Tibial nerve (tissue), 4 donors: ENCODE results near the gene AQP12B. TPM values are rescaled to one million over a fixed set of nuclear protein-coding genes. Genes with fewer than 3 reads are reported as not detected.

ENCODE experiments used
- DNase-seq, 2 donors: peaks; one replicate each; pipeline ENCODE4 v3.0.0-alpha.2; 2019; ENCODE audit warnings: low spot score in 2 of 2
- H3K27ac ChIP-seq, 4 donors: fragments of 200-600 bp; sonication (generic) in 3 of 4; one replicate each; pipeline ENCODE4 v1.5.1; 2017 to 2019; ENCODE audit warnings: mild to moderate bottlenecking in 1 of 4
- H3K27me3 ChIP-seq, 2 donors: fragments of 200-600 bp; sonication (generic) in 1 of 2; one replicate each; pipeline versions ENCODE4 v1.5.1 to v1.6.0; 2017 to 2019
- H3K36me3 ChIP-seq, 3 donors: fragments of 200-600 bp; sonication (generic); one replicate each; pipeline ENCODE4 v1.5.1; 2018 to 2019
- H3K4me1 ChIP-seq, 4 donors: fragments of 200-600 bp; sonication (generic) in 3 of 4; one replicate each; pipeline ENCODE4 v1.5.1; 2017 to 2019
- H3K4me3 ChIP-seq, 4 donors: fragments of 200-600 bp; sonication (generic) in 3 of 4; one replicate each; pipeline ENCODE4 v1.5.1; 2017 to 2019; ENCODE audit warnings: mild to moderate bottlenecking in 1 of 4, moderate library complexity in 1 of 4
- H3K9me3 ChIP-seq, 4 donors: fragments of 200-600 bp; sonication (generic) in 3 of 4; one replicate each; pipeline ENCODE4 v1.5.1; 2017 to 2019
- EP300 ChIP-seq, 2 donors: sonication (generic); formaldehyde crosslinking; IDR thresholded peaks; one replicate each; pipeline ENCODE4 v1.6.1; 2017; ENCODE audit warnings: antibody characterized with exemption in 2 of 2, mild to moderate bottlenecking in 1 of 2
- POLR2A ChIP-seq, 2 donors: fragments of 450-650 bp; IDR thresholded peaks; one replicate each; pipeline ENCODE4 v1.6.1; 2017; ENCODE audit warnings: antibody characterized with exemption in 2 of 2, mild to moderate bottlenecking in 2 of 2, moderate library complexity in 2 of 2
- WGBS, 2 donors: methylation state at CpG; one replicate each; pipeline ENCODE4 v1.1.5; 2018; 5-methylcytosine and 5-hydroxymethylcytosine counted together
- total RNA-seq, 4 donors: library from RNA; depleted of rRNA; stranded (reverse); fragments of >200 nt; gene quantifications; one replicate each; pipeline ENCODE4 v1.1.0, GENCODE V29; 2016
- TF ChIP-seq, protein P1 (sequence below), 5 experiments: fragments of 200-600 bp in 3 of 5; fragments of 450-650 bp in 2 of 5; sonication (generic) in 3 of 5; IDR thresholded peaks; one replicate each; pipeline ENCODE4 v1.5.1; 2016 to 2019; ENCODE audit warnings: antibody characterized with exemption in 5 of 5, mild to moderate bottlenecking in 3 of 5, moderate library complexity in 2 of 5

Gene AQP12B
- total RNA-seq, 4 donors from 2014 or later = 0.22 TPM; not detected in 3

- WGBS, 2 donors = 69 to 78% methylated on average over 21 to 23 of the region's 26 CpGs
- no peak overlapping the region for H3K27ac ChIP-seq
- no peaks in the 10 kb centered on the region for H3K4me1 ChIP-seq
- TF ChIP-seq POLR2A (IDR thresholded peaks at IDR 0.05) (no peak), EP300 (IDR thresholded peaks at IDR 0.05) (no peak)
- TF ChIP-seq, protein P1, sequence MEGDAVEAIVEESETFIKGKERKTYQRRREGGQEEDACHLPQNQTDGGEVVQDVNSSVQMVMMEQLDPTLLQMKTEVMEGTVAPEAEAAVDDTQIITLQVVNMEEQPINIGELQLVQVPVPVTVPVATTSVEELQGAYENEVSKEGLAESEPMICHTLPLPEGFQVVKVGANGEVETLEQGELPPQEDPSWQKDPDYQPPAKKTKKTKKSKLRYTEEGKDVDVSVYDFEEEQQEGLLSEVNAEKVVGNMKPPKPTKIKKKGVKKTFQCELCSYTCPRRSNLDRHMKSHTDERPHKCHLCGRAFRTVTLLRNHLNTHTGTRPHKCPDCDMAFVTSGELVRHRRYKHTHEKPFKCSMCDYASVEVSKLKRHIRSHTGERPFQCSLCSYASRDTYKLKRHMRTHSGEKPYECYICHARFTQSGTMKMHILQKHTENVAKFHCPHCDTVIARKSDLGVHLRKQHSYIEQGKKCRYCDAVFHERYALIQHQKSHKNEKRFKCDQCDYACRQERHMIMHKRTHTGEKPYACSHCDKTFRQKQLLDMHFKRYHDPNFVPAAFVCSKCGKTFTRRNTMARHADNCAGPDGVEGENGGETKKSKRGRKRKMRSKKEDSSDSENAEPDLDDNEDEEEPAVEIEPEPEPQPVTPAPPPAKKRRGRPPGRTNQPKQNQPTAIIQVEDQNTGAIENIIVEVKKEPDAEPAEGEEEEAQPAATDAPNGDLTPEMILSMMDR (IDR thresholded peaks at IDR 0.05) = no peak
- peaks cover 0 to 9% of the 10 kb centered on the region in 2 donors for H3K27me3 ChIP-seq
- DNase-seq = no peak
- H3K36me3 ChIP-seq = peaks cover 0 to 19% (median 0%) of the 10 kb centered on the region in 3 donors
- no peaks in the 10 kb centered on the region for H3K9me3 ChIP-seq
- H3K4me3 ChIP-seq = no peak overlapping the region
Observed at GRCh38 chr2:240713928-240714746, 31.5 kb upstream of the AQP12B start.

GRCh38 chr2:240713071-240713927 lies 30.6 kb upstream of the AQP12B start:
- no peaks in the 10 kb centered on the region for H3K9me3 ChIP-seq
- peaks cover 0 to 12% of the 10 kb centered on the region in 2 donors for H3K27me3 ChIP-seq
- H3K4me3 ChIP-seq = no peak overlapping the region
- no peaks in the 10 kb centered on the region for H3K4me1 ChIP-seq
- peaks cover 0 to 12% (median 0%) of the 10 kb centered on the region in 3 donors for H3K36me3 ChIP-seq
- no peak for DNase-seq
- TF ChIP-seq, protein P1 (IDR thresholded peaks at IDR 0.05) = no peak
- no peak for TF ChIP-seq EP300 (IDR thresholded peaks at IDR 0.05)
- no peak for TF ChIP-seq POLR2A (IDR thresholded peaks at IDR 0.05)
- WGBS, 2 donors = 84 to 85% methylated on average over 25 of the region's 25 CpGs
- no peak overlapping the region for H3K27ac ChIP-seq

DNA sequence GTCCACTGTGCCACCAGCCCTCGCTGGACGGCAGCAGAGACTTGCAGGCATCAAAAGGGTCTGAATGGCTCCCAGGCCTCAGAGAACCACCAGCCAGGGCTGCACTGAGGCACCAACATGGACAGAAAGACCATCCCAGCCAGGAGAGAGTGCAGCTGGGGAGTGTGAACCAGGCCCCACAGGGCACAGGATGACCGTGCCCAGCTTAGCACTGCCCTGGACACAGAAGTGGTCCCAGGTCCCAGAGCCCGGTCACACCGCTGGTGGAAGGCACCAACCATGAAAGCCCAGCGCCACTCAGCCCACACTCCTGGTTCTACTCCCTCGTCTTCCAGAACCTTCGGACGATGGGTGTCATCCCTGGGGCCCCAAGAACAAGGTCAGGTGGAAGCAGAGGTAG lies 29.4 kb upstream of the AQP12B start:
- TF ChIP-seq POLR2A (IDR thresholded peaks at IDR 0.05) = no peak
- TF ChIP-seq, protein P1 (IDR thresholded peaks at IDR 0.05) = no peak
- TF ChIP-seq EP300 (IDR thresholded peaks at IDR 0.05) = no peak
- H3K36me3 ChIP-seq = peaks cover 0 to under 1% (median 0%) of the 10 kb centered on the region in 3 donors
- H3K27ac ChIP-seq = no peak overlapping the region
- no peak for DNase-seq
- peaks cover 0 to 23% of the 10 kb centered on the region in 2 donors for H3K27me3 ChIP-seq
- no peaks in the 10 kb centered on the region for H3K9me3 ChIP-seq
- WGBS, 2 donors = 85 to 87% methylated on average over 7 to 9 of the region's 9 CpGs
- H3K4me1 ChIP-seq = no peaks in the 10 kb centered on the region
- no peak overlapping the region for H3K4me3 ChIP-seq

GRCh38 chr2:240711701-240712100 lies 29.0 kb upstream of the AQP12B start:
- no peaks in the 10 kb centered on the region for H3K4me1 ChIP-seq
- H3K27me3 ChIP-seq = peaks cover 0 to 24% of the 10 kb centered on the region in 2 donors
- 74 to 78% methylated on average over 4 to 5 of the region's 5 CpGs for WGBS, 2 donors
- H3K4me3 ChIP-seq = no peak overlapping the region
- TF ChIP-seq, protein P1 (IDR thresholded peaks at IDR 0.05) = no peak
- TF ChIP-seq POLR2A (IDR thresholded peaks at IDR 0.05) (no peak), EP300 (IDR thresholded peaks at IDR 0.05) (no peak)
- no peaks in the 10 kb centered on the region for H3K36me3 ChIP-seq
- H3K9me3 ChIP-seq = no peaks in the 10 kb centered on the region
- no peak for DNase-seq
- no peak overlapping the region for H3K27ac ChIP-seq
